DND-41 (cell line): ENCODE data around the gene MUC6.

Experiments used
- CTCF ChIP-seq: IDR thresholded peaks from 2 replicates; pipeline ENCODE4 v1.5.1; 2012; ENCODE audit warnings: borderline replicate concordance, low read length, moderate library complexity, mild to moderate bottlenecking; ENCODE audit not compliant: poor library complexity, severe bottlenecking; ENCODE audit errors: extremely low read depth
- EZH2 ChIP-seq: IDR thresholded peaks from 3 replicates; pipeline ENCODE4 v1.6.1; 2012; ENCODE audit warnings: borderline replicate concordance, low read depth, mild to moderate bottlenecking, moderate library complexity, low read length, inconsistent platforms; ENCODE audit not compliant: severe bottlenecking

GRCh38 chr11:993632-994167 lies 42.8 kb downstream of the MUC6 start:
- TF ChIP-seq CTCF (no peak), EZH2 (no peak)
